H4 (cell line): ENCODE measurements around the gene ACAA2. TPM values are rescaled to one million over a fixed set of nuclear protein-coding genes. Genes with fewer than 3 reads are reported as not detected.

Experiments
- DNase-seq: peaks from one replicate; pipeline ENCODE4 v3.0.0-alpha.2; 2015; ENCODE audit warnings: low spot score
- total RNA-seq: library from RNA; depleted of rRNA; stranded (reverse); fragments of >200 nt; shearing (Covaris generic); gene quantifications from 2 replicates; pipeline ENCODE4 v1.2.3, GENCODE V29; 2014

The ACAA2 gene
- total RNA-seq, 1 experiment from 2014 or later = 104 TPM

DNA sequence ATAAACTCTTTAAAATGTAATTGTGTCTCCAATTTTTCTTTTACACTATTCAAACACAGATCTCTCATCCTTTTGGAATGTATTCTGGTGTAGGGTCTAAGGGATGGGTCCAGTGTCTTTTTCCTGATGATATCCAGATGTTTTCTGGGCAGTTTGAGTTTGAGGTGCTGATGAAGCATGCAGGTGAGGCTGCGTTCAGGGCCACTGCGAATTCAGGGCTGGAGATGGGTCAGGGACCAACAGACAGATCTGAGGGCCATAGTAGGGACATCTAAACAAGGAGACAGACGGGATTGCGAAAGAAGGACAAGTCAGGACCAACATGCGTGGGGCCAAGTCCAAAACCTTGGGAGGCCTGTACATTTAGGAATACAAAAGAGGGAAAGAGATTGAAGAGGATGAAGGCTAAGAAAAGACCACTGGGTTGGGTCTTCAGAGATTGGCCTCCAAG, 70.2 kb downstream of the ACAA2 start:
- no peak for DNase-seq

DNA sequence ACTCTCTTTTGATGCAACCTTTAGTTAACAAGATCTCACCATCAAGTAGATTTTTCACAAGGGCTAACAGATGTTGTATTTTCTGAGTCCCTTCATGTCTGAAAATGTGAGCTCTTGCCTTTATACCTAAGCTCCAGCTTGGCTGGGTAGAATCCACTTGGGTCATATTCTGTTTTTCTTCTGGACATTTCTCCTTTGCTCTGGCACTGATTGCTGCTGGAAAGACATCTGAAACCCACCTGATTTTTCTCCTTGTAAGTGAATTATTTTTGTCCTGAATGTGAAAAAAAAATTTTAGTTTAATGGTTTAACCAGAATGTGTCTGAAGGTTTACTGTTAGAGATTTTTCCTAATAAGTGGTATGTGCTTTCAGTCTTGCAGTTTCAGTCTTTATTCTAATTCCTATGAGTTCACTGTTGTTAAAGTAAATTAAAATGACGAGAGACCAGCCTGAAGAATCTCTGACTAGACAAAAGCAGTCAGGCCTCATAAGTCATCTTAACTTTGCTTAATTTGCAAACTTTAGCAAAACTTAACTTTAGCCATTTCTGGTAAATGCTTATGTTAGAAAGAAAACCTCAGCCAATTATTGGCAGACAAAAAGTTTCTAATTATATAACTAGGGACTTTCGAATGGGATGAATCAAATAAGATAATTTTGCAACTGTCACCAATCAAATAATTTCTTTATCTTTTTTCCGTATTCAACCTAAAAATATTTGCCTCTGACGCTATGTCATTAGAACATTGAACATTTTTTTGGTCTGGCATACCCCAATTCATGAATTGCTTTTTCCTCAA, 70.8 kb downstream of the ACAA2 start:
- DNase-seq = no peak

DNA sequence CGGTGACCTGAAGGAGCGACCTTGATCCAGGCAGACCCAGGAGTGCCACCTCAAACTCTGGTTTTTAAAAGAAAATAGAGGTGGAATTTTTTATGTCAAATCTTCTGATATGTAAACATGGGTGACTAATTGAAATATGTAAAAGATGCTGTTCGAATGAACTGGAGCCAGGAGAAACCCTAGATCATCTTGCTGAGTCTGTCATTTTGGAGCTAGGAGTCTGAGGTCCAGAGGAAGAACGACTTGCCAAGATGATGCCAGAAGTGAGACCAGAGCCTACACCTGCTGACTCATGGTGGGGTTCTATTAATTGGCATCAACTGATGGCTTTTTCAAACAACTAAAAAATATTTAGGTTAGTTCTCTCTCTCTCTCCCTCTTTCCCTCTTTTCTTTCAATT, 74.1 kb downstream of the ACAA2 start:
- no peak for DNase-seq

DNA sequence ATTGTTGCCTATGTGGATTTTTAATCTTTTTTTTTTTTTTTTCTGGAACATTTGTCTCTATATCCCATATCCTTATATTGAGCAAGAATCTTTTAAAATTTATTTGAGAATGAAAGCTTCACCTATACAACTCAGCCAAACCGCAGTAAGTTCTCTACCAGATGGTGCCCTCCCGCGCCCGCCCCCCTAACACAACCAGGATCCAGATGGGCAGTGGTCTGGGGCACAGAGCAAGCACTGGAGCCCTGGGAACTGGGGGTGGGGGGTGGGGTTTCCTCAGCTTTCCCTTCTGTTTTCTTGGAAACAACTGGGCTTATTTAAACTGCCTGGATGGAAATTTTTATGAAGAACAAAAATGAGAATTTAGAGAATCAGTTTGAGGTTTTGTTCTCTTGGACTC, 74.6 kb downstream of the ACAA2 start:
- no peak for DNase-seq

DNA sequence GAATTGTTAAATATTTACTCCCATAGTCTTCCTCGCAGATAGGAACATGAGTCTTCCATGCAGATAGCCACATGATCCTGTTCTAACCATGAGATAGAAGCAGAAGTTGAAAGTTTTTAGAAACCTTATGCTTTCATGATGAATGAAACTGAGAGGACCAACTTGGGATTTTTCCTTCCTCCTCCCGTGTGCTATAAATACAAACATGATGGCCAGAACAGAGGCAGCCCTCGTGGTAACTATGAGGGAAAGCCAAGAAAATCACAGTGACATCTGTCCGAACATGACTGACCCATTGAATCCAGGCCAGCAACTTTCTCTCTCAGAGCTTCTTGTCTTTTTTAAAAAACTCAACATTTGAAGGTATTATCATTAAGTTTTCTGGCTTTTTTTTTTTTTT, 78.5 kb downstream of the ACAA2 start:
- DNase-seq = no peak

DNA sequence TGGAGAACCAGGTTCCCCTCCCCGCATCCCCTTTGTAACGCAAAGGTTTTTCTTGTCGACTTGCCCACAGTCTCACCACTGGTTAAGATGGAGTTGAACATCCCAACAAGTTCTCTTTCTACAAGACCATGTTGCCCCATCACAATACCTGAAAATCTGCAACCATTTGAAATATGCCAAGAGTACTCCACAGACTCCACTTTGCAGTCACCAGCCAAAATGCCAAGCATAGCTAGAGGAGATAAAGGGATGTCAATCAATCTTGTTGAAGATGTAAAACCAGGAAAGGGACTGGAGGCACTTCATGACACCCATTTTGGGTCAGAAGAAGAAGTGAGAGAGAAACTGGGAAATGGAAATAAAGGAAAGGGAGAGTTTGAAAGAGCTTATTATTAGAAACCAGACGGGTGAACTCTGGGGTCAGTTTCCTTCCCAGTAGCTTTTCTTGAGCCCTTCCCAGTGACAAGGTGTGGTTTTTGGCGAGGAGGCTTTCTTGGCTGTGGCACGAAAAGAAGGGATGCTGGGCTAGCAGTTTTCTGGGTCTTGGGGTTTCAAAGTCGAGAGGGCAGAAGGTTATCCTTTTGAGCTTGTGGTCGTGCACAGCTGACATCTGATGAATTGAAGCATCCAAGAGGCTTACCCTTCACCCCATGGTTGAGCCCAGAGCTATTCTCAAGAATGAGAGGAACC, 79.3 kb downstream of the ACAA2 start:
- DNase-seq = no peak

DNA sequence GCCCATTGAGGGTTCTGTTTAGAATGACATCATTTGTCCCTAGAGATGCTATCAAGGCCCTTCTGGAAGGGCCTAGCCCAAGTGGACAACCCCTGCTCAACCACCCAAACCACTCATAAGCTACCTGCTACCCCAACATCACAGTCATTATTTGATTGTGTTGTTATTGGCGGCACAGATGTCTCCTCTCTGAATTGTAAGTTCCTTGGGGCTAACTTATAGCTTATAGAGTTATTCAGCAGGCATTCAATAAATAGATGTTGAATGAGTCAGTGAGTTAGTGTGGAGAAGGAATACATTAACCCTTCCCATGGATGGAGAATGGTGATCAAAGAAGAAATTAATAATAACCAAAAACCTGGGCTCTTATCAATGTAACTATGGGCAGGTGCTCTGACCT, 80.0 kb downstream of the ACAA2 start:
- no peak for DNase-seq
